GM06990 (cell line): Measurements from ENCODE around the gene ARHGAP27.

Experiments used
- DNase-seq: peaks from one replicate; pipeline ENCODE4 v3.0.0-alpha.2; 2011; ENCODE audit not compliant: insufficient read length; ENCODE audit errors: extremely low read depth
- H3K27me3 ChIP-seq: replicated peaks from 2 replicates; pipeline ENCODE4 v1.6.0; 2011; ENCODE audit warnings: low read length; ENCODE audit not compliant: control insufficient read depth, insufficient read depth
- H3K36me3 ChIP-seq: 2 replicates; pipeline ENCODE4 v1.5.1; 2011; ENCODE audit warnings: low read length; ENCODE audit not compliant: control insufficient read depth, insufficient read depth
- H3K4me3 ChIP-seq: replicated peaks from 2 replicates; pipeline ENCODE4 v1.5.1; 2011; ENCODE audit warnings: low read depth, mild to moderate bottlenecking, control low read depth, low read length
- CTCF ChIP-seq: IDR thresholded peaks from 2 replicates; pipeline ENCODE4 v1.5.1; 2011; ENCODE audit warnings: low read length, control low read depth, mild to moderate bottlenecking, inconsistent platforms; ENCODE audit not compliant: insufficient read depth, poor library complexity, severe bottlenecking

The ARHGAP27 gene

GRCh38 chr17:45370949-45371413 lies 61.7 kb downstream of the ARHGAP27 start:
- Histone ChIP-seq H3K36me3 (no peaks in the 10 kb centered on the region), H3K4me3 (no peak overlapping the region), H3K27me3 (no peaks in the 10 kb centered on the region)
- no peak for TF ChIP-seq CTCF
- no peak for DNase-seq

GRCh38 chr17:45369421-45369820 lies 63.2 kb downstream of the ARHGAP27 start:
- no peak for TF ChIP-seq CTCF
- no peak overlapping the region for H3K4me3 ChIP-seq
- no peaks in the 10 kb centered on the region for H3K36me3 ChIP-seq
- DNase-seq = no peak
- no peaks in the 10 kb centered on the region for H3K27me3 ChIP-seq

GRCh38 chr17:45368651-45369050 lies 64.0 kb downstream of the ARHGAP27 start:
- no peaks in the 10 kb centered on the region for H3K27me3 ChIP-seq
- TF ChIP-seq CTCF = no peak
- H3K36me3 ChIP-seq = no peaks in the 10 kb centered on the region
- no peak for DNase-seq
- no peak overlapping the region for H3K4me3 ChIP-seq

GRCh38 chr17:45367216-45367615 lies 65.5 kb downstream of the ARHGAP27 start:
- no peak for TF ChIP-seq CTCF
- Histone ChIP-seq H3K36me3 (no peaks in the 10 kb centered on the region), H3K4me3 (no peak overlapping the region), H3K27me3 (no peaks in the 10 kb centered on the region)
- DNase-seq = no peak

GRCh38 chr17:45366691-45367090 lies 66.0 kb downstream of the ARHGAP27 start:
- no peaks in the 10 kb centered on the region for H3K36me3 ChIP-seq
- H3K4me3 ChIP-seq = no peak overlapping the region
- no peaks in the 10 kb centered on the region for H3K27me3 ChIP-seq
- no peak for TF ChIP-seq CTCF
- DNase-seq = no peak

- Histone ChIP-seq H3K4me3 (no peak overlapping the region), H3K27me3 (no peaks in the 10 kb centered on the region), H3K36me3 (no peaks in the 10 kb centered on the region)
- no peak for DNase-seq
- no peak for TF ChIP-seq CTCF
Measured at GRCh38 chr17:45366049-45366448, 66.6 kb downstream of the ARHGAP27 start.
